Left kidney (tissue), 2 donors: Measurements from ENCODE around the gene SPG7. TPM values are rescaled to one million over a fixed set of nuclear protein-coding genes. Genes with fewer than 3 reads are reported as not detected.
"Not testable (repeated sequence)": the region's sequence is repeated elsewhere in the genome, so short reads cannot be mapped to it uniquely, and the experiment has no call there.

Source experiments
- DNase-seq: peaks from one replicate; pipeline ENCODE4 v3.0.0-alpha.2; 2013
- polyA plus RNA-seq: library from polyadenylated mRNA; unstranded; fragments of 120-200 nt; gene quantifications from one replicate; pipeline ENCODE4 v1.2.1, GENCODE V29; 2013; ENCODE audit not compliant: insufficient read length

Gene SPG7
- polyA plus RNA-seq, 1 donor = 140 TPM

- DNase-seq = no peak
These were observed 69.0 kb downstream of the SPG7 start for GRCh38 chr16:89577055-89577759.

- no peak for DNase-seq
These were observed 71.1 kb downstream of the SPG7 start for GRCh38 chr16:89579351-89579750.

GRCh38 chr16:89581045-89581695 is 73.0 kb downstream of the SPG7 start:
- DNase-seq = no peak

GRCh38 chr16:89581861-89582563 is 73.8 kb downstream of the SPG7 start:
- no peak for DNase-seq

GRCh38 chr16:89582614-89583196 is 74.5 kb downstream of the SPG7 start:
- no peak for DNase-seq

GRCh38 chr16:89583197-89583894 is 75.1 kb downstream of the SPG7 start:
- DNase-seq = no peak

GRCh38 chr16:89583895-89584644 is 75.9 kb downstream of the SPG7 start:
- DNase-seq = no peak

GRCh38 chr16:89584768-89585549 is 76.8 kb downstream of the SPG7 start:
- no peak for DNase-seq

- DNase-seq = no peak
These were observed 78.0 kb downstream of the SPG7 start for GRCh38 chr16:89586218-89586617.

GRCh38 chr16:89586853-89587252 is 78.7 kb downstream of the SPG7 start:
- DNase-seq = no peak

- not testable (repeated sequence) for DNase-seq
These were observed 79.5 kb downstream of the SPG7 start for GRCh38 chr16:89587676-89588075.

GRCh38 chr16:89588413-89589109 is 80.4 kb downstream of the SPG7 start:
- DNase-seq = no peak

GRCh38 chr16:89589241-89589926 is 81.2 kb downstream of the SPG7 start:
- DNase-seq = no peak

- DNase-seq = no peak
These were observed 85.6 kb downstream of the SPG7 start for GRCh38 chr16:89593841-89594240.

GRCh38 chr16:89595330-89596060 is 87.3 kb downstream of the SPG7 start:
- DNase-seq = no peak

- DNase-seq = no peak
These were observed 88.0 kb downstream of the SPG7 start for GRCh38 chr16:89596061-89596689.

- DNase-seq = no peak
These were observed 88.9 kb downstream of the SPG7 start for GRCh38 chr16:89596957-89597649.

- DNase-seq = no peak
These were observed 90.0 kb downstream of the SPG7 start for GRCh38 chr16:89598199-89598598.
